C4-2B (cell line): ENCODE measurements around the gene EMILIN2.

ENCODE experiments used
- CTCF ChIP-seq: fragments of 450-650 bp; conservative IDR thresholded peaks from 2 replicates; pipeline ENCODE4 v1.5.1; 2017; ENCODE audit warnings: mild to moderate bottlenecking
- ZFX ChIP-seq: fragments of 450-650 bp; IDR thresholded peaks from 2 replicates; pipeline ENCODE4 v1.6.1; 2017

- no peak for TF ChIP-seq CTCF
- TF ChIP-seq ZFX = no peak
Observed at GRCh38 chr18:2956056-2956455, 109.2 kb downstream of the EMILIN2 start.
